HG02943 (cell line): ENCODE data around the gene SSR1.

ENCODE experiments used
- ATAC-seq: cut with Tn5 transposase; IDR thresholded peaks from one replicate; pipeline ENCODE4 v1.9.1; 2021; ENCODE audit warnings: mild to moderate bottlenecking, low read depth, moderate library complexity; ENCODE audit not compliant: unreplicated experiment

SSR1 gene

GRCh38 chr6:7241709-7242645, 71.0 kb downstream of the SSR1 start:
- no peak for ATAC-seq

GRCh38 chr6:7241160-7241559, 71.8 kb downstream of the SSR1 start:
- no peak for ATAC-seq

- ATAC-seq, result no peak
Measured at GRCh38 chr6:7240351-7240750, 72.6 kb downstream of the SSR1 start.

- no peak for ATAC-seq
Measured at GRCh38 chr6:7239590-7239948, 73.4 kb downstream of the SSR1 start.

GRCh38 chr6:7238900-7239589, 74.0 kb downstream of the SSR1 start:
- peak; percentile 42 for ATAC-seq

GRCh38 chr6:7238526-7238899, 74.5 kb downstream of the SSR1 start:
- no peak for ATAC-seq

- ATAC-seq, result no peak
Measured at GRCh38 chr6:7237653-7238188, 75.3 kb downstream of the SSR1 start.

- ATAC-seq, result no peak
Measured at GRCh38 chr6:7236306-7237209, 76.4 kb downstream of the SSR1 start.

- no peak for ATAC-seq
Measured at GRCh38 chr6:7235712-7236305, 77.2 kb downstream of the SSR1 start.

- ATAC-seq, result no peak
Measured at GRCh38 chr6:7234547-7234946, 78.5 kb downstream of the SSR1 start.

GRCh38 chr6:7232351-7232750, 80.6 kb downstream of the SSR1 start:
- ATAC-seq, result no peak

- no peak for ATAC-seq
Measured at GRCh38 chr6:7230956-7231713, 81.9 kb downstream of the SSR1 start.

GRCh38 chr6:7230327-7230691, 82.7 kb downstream of the SSR1 start:
- no peak for ATAC-seq

GRCh38 chr6:7229376-7230326, 83.3 kb downstream of the SSR1 start:
- ATAC-seq, result no peak

- no peak for ATAC-seq
Measured at GRCh38 chr6:7228662-7229375, 84.2 kb downstream of the SSR1 start.

GRCh38 chr6:7224731-7225130, 88.3 kb downstream of the SSR1 start:
- ATAC-seq, result no peak

GRCh38 chr6:7222197-7222596, 90.8 kb downstream of the SSR1 start:
- no peak for ATAC-seq

- ATAC-seq, result no peak
Measured at GRCh38 chr6:7219310-7219709, 93.7 kb downstream of the SSR1 start.
